Ovary (tissue), 3 donors: ENCODE results near the gene DSC2.
"Not testable (repeated sequence)": the region's sequence is repeated elsewhere in the genome, so short reads cannot be mapped to it uniquely, and the experiment has no call there.

Experiments
- CTCF ChIP-seq, 3 donors: fragments of 450-650 bp in 2 of 3; fragments of 200-600 bp in 1 of 3; IDR thresholded peaks; one replicate each; pipeline versions ENCODE4 v1.5.1 to v1.8.0; 2016 to 2022; ENCODE audit warnings: antibody characterized with exemption in 3 of 3, mild to moderate bottlenecking in 1 of 3
- EP300 ChIP-seq: sonication (generic); formaldehyde crosslinking; IDR thresholded peaks from one replicate; pipeline ENCODE4 v1.6.1; 2017; ENCODE audit warnings: antibody characterized with exemption
- POLR2A ChIP-seq: fragments of 450-650 bp; IDR thresholded peaks from one replicate; pipeline ENCODE4 v1.6.1; 2017; ENCODE audit warnings: antibody characterized with exemption, mild to moderate bottlenecking, moderate library complexity
- donor health status: DM: no; HTN: no; CAD: no.

- TF ChIP-seq CTCF (IDR thresholded peaks at IDR 0.05); POLR2A; EP300: not testable (repeated sequence)
These were observed 64.5 kb downstream of the DSC2 start for GRCh38 chr18:31037686-31038085.
